ENCODE results near the gene PTPRG. TPM values are rescaled to one million over a fixed set of nuclear protein-coding genes. Genes with fewer than 3 reads are reported as not detected.

PTPRG gene
- total and polyA plus RNA-seq, 2 experiments from 2014 or later, result 11.5 to 39.6 TPM

GRCh38 chr3:61844346-61844745 lies 283.0 kb downstream of the PTPRG start:
- no peaks in the 10 kb centered on the region for H3K36me3 ChIP-seq (ENCODE audit: low read depth)
- no peak overlapping the region for H3K27ac ChIP-seq
- peaks cover 27% of the 10 kb centered on the region for H3K4me1 ChIP-seq (ENCODE audit: insufficient read depth)
- no peaks in the 10 kb centered on the region for H3K27me3 ChIP-seq (replicated peaks; ENCODE audit: insufficient read depth)
- TF ChIP-seq EZH2 (IDR thresholded peaks at IDR 0.05; ENCODE audit: insufficient read depth, poor library complexity, severe bottlenecking) (no peak), EZH2phosphoT487 (IDR thresholded peaks at IDR 0.05; ENCODE audit: insufficient read depth, low read depth) (no peak)
- H2AFZ ChIP-seq, result no peak overlapping the region
- peaks cover 18% of the 10 kb centered on the region for H3F3A ChIP-seq (ENCODE audit: insufficient read depth)
- H3K4me2 ChIP-seq (ENCODE audit: unreplicated experiment), result no peak overlapping the region
- no peak overlapping the region for H3K4me3 ChIP-seq
- H3K9me2 ChIP-seq (ENCODE audit: insufficient read depth), result no peaks in the 10 kb centered on the region
- no peaks in the 10 kb centered on the region; the same call in 1 of the 2 replicates for H4K20me1 ChIP-seq (ENCODE audit: insufficient read depth)
- H3K9ac ChIP-seq, result no peak overlapping the region
- in situ Hi-C loops (cut with MboI), result no loop called here
- H3K79me2 ChIP-seq (ENCODE audit: insufficient read depth), result peaks cover 4% of the 10 kb centered on the region; the same call in 1 of the 2 replicates
- no peak for DNase-seq
- H3K9me3 ChIP-seq (ENCODE audit: low read depth), result no peaks in the 10 kb centered on the region
- 96% methylated on average over 5 of the region's 5 CpGs for WGBS, 2 experiments (ENCODE audit: low coverage in 1 of 2, low lambda C conversion rate in 2 of 2, missing lambda C conversion rate in 2 of 2)

GRCh38 chr3:61846488-61846887 lies 285.1 kb downstream of the PTPRG start:
- Histone ChIP-seq H3K9me3 (ENCODE audit: low read depth) (no peaks in the 10 kb centered on the region), H3K27me3 (replicated peaks; ENCODE audit: insufficient read depth) (no peaks in the 10 kb centered on the region), H2AFZ (no peak overlapping the region), H3K36me3 (ENCODE audit: low read depth) (no peaks in the 10 kb centered on the region), H3K4me1 (ENCODE audit: insufficient read depth) (peaks cover 28% of the 10 kb centered on the region), H3K4me3 (no peak overlapping the region), H4K20me1 (ENCODE audit: insufficient read depth) (no peaks in the 10 kb centered on the region; the same call in 1 of the 2 replicates), H3K9ac (no peak overlapping the region), H3K9me2 (ENCODE audit: insufficient read depth) (no peaks in the 10 kb centered on the region), H3F3A (ENCODE audit: insufficient read depth) (peaks cover 23% of the 10 kb centered on the region), H3K27ac (no peak overlapping the region), H3K4me2 (ENCODE audit: unreplicated experiment) (no peak overlapping the region), H3K79me2 (ENCODE audit: insufficient read depth) (peaks cover 4% of the 10 kb centered on the region; the same call in 1 of the 2 replicates)
- 98 to 100% methylated on average over 2 of the region's 2 CpGs for WGBS, 2 experiments (ENCODE audit: low coverage in 1 of 2, low lambda C conversion rate in 2 of 2, missing lambda C conversion rate in 2 of 2)
- TF ChIP-seq EZH2phosphoT487 (IDR thresholded peaks at IDR 0.05; ENCODE audit: insufficient read depth, low read depth) (no peak), EZH2 (IDR thresholded peaks at IDR 0.05; ENCODE audit: insufficient read depth, poor library complexity, severe bottlenecking) (no peak)
- in situ Hi-C loops (cut with MboI), result no loop called here
- DNase-seq, result no peak

GRCh38 chr3:61847784-61848462 lies 286.6 kb downstream of the PTPRG start:
- Histone ChIP-seq H3K9me2 (ENCODE audit: insufficient read depth) (no peaks in the 10 kb centered on the region), H3K4me2 (ENCODE audit: unreplicated experiment) (peak overlapping the region; percentile 77), H3K4me1 (ENCODE audit: insufficient read depth) (peaks cover 25% of the 10 kb centered on the region), H3K79me2 (ENCODE audit: insufficient read depth) (peaks cover 10% of the 10 kb centered on the region; the same call in 1 of the 2 replicates), H3F3A (ENCODE audit: insufficient read depth) (peaks cover 23% of the 10 kb centered on the region), H3K27me3 (replicated peaks; ENCODE audit: insufficient read depth) (no peaks in the 10 kb centered on the region), H3K9ac (no peak overlapping the region), H3K4me3 (peak overlapping the region; percentile 37; the same call in 1 of the 2 replicates), H3K9me3 (ENCODE audit: low read depth) (no peaks in the 10 kb centered on the region), H3K27ac (peak overlapping the region; percentile 42; the same call in 1 of the 2 replicates), H4K20me1 (ENCODE audit: insufficient read depth) (no peaks in the 10 kb centered on the region; the same call in 1 of the 2 replicates), H3K36me3 (ENCODE audit: low read depth) (no peaks in the 10 kb centered on the region), H2AFZ (no peak overlapping the region)
- no peak for TF ChIP-seq EZH2 (IDR thresholded peaks at IDR 0.05; ENCODE audit: insufficient read depth, poor library complexity, severe bottlenecking)
- no peak for TF ChIP-seq EZH2phosphoT487 (IDR thresholded peaks at IDR 0.05; ENCODE audit: insufficient read depth, low read depth)
- 24 to 38% methylated on average over 7 of the region's 7 CpGs for WGBS, 2 experiments (ENCODE audit: low coverage in 1 of 2, low lambda C conversion rate in 2 of 2, missing lambda C conversion rate in 2 of 2)
- peak; percentile 50 for DNase-seq
- in situ Hi-C loops (cut with MboI), result no loop called here

- H3F3A ChIP-seq (ENCODE audit: insufficient read depth), result peaks cover 23% of the 10 kb centered on the region
- peak; percentile 72 for DNase-seq
- peaks cover 11% of the 10 kb centered on the region; the same call in 1 of the 2 replicates for H3K79me2 ChIP-seq (ENCODE audit: insufficient read depth)
- TF ChIP-seq EZH2phosphoT487 (IDR thresholded peaks at IDR 0.05; ENCODE audit: insufficient read depth, low read depth) (no peak), EZH2 (IDR thresholded peaks at IDR 0.05; ENCODE audit: insufficient read depth, poor library complexity, severe bottlenecking) (no peak)
- no peaks in the 10 kb centered on the region for H3K9me3 ChIP-seq (ENCODE audit: low read depth)
- peak overlapping the region; percentile 8 for H3K9ac ChIP-seq
- H3K27me3 ChIP-seq (replicated peaks; ENCODE audit: insufficient read depth), result no peaks in the 10 kb centered on the region
- no peaks in the 10 kb centered on the region; the same call in 1 of the 2 replicates for H4K20me1 ChIP-seq (ENCODE audit: insufficient read depth)
- no peaks in the 10 kb centered on the region for H3K36me3 ChIP-seq (ENCODE audit: low read depth)
- H3K27ac ChIP-seq, result peak overlapping the region; percentile 42
- peaks cover 25% of the 10 kb centered on the region for H3K4me1 ChIP-seq (ENCODE audit: insufficient read depth)
- in situ Hi-C loops (cut with MboI), result no loop called here
- peak overlapping the region; percentile 37 for H3K4me3 ChIP-seq
- peak overlapping the region; percentile 77 for H3K4me2 ChIP-seq (ENCODE audit: unreplicated experiment)
- 0 out of 2 replicates have a peak overlapping the region, but pooled peaks have one; percentile 3 for H2AFZ ChIP-seq
- 11 to 13% methylated on average over 3 of the region's 3 CpGs for WGBS, 2 experiments (ENCODE audit: low coverage in 1 of 2, low lambda C conversion rate in 2 of 2, missing lambda C conversion rate in 2 of 2)
- no peaks in the 10 kb centered on the region for H3K9me2 ChIP-seq (ENCODE audit: insufficient read depth)
Measured at GRCh38 chr3:61848885-61849284, 287.5 kb downstream of the PTPRG start.

All from GM23248 (cell line).